Limb (tissue), 2 donors: ENCODE results near the gene ZNF214.
A peak's percentile ranks its signal among the peaks of the same experiment; 100 is the strongest.

ENCODE experiments used
- DNase-seq, 2 donors: peaks; one replicate each; pipeline ENCODE4 v3.0.0-alpha.2; 2016; ENCODE audit errors: extremely low spot score in 2 of 2

Gene ZNF214

DNA sequence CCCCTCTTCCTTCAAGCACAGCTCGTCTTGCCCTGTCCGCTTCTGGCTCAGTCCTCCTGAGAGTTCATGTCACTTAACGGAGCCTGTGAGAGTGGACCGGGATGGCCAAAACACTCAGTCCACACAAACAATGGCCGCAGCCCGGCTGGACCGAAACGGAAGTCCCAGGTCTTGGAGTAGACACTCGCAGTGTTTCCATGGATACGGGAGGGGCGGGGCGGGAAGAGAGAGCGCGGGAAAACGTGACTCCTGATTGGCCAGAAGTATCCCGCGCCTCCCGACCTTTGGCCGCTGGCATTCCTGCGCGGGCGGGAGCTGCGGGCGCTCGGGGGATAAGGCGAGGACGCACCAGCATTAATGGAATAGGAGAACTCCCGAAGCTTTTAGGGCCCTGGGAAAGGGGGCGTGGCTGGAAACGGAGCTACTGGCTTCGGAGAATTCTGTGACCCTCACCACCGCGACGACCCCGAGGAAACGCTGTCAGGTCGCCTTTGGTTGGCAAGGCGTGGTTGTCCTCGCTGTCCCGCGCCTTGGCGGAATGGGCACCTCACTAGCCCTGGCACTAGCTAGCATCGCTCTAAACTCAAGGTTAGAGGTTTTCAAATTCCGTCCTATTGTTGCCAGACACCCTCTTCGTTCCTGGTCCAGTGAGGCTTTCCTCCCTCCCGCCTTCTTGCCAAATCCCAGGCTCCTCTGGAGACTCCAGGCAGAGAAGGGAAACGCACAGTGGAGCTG is at the start of gene ZNF214, which contains the start of gene NLRP14:
Gene ZNF214 (minus strand): TSS at position 164 of the 735 bp plus-strand sequence. CDS start 17,511 bp downstream, outside the sequence.
Gene NLRP14 (plus strand): TSS at position 297 of the 735 bp plus-strand sequence. CDS start 18,108 bp downstream, outside the sequence.
- peak; percentile 95 to 96 for DNase-seq

DNA sequence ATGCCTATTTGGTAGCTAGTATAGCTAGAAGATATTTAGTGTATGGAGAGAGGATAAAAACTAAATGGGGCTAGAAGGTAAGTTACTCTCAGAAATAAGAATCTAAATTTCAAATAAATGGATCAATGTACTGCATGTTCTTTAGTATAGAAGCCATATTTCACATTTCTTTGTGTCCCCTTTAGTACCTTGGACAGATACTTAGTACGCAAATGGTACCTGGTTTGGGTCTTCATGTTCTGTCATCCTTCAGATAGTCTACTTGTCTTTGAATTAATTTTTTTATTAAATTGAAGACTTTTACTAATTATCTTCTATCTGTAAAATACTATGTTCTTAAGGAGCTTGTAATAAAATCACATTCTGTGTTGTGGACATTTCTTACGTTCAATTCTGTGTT is 42.4 kb upstream of the ZNF214 start:
- no peak for DNase-seq

DNA sequence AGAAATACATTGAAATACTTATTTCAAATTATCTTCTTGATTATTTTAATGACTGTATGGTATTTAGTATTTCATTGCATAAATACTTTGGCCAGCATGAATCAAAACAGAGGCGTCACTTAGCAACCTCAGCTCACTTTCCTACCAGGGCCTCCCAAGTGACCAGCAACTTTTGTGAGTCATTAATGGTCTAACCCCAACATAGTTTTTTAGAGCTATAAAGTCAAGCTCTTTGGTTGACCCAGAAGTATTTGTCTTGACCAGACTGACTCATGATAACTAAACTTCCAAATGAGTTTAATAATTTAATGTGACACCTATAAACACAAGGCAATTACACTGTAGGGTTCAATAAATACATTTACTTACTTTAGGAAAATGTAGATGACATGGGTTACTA is 40.7 kb upstream of the ZNF214 start:
- DNase-seq, result no peak

DNA sequence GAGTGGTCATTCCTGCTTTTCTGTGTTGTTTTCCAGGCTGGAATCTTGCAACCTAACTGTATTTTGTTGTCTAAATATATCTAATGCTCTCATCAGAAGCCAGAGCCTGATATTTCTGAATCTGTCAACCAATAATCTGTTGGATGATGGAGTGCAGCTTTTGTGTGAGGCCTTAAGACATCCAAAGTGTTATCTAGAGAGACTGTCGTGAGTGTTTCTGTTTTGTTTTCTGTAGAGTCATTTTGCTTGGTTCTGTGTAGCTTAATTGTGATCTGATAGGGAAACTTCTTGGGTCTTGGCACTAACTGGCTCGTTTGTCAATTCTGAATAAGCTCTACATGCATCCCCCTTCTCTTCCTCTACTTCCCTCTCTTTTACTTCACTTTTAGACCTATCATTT is 37.5 kb upstream of the ZNF214 start:
- DNase-seq, result no peak

DNA sequence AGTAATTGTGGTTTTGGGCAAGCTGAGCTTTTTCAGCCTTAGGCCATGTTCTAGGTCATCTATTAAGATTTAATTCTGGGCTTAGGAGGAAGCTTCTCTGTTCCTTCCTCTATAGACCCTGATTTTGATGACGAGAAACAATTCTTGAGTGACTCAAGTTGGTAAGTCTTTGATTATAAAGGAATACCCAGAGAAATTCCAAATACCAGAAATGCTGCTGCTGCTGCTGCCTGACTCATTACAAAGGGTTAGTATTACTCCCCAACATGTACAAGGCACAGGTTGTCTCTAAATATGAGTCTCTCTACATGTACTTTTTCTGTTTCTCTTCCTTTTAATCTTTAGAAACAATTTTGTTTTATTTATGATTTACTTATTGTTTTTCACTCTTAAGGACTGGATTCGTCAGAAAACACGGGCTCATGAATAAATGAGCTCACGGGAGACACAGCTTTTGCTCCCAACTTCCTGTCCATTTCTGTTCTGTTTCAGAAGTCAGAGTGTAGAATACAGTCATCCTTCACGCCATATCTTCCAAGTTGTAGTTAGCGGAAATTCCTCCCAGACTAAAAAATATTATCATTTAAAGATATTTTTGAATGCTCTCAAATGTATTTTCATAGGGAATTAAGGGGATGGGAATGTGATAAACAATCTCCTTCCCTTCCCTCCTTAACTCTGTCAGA is 36.8 kb upstream of the ZNF214 start:
- DNase-seq, result no peak

DNA sequence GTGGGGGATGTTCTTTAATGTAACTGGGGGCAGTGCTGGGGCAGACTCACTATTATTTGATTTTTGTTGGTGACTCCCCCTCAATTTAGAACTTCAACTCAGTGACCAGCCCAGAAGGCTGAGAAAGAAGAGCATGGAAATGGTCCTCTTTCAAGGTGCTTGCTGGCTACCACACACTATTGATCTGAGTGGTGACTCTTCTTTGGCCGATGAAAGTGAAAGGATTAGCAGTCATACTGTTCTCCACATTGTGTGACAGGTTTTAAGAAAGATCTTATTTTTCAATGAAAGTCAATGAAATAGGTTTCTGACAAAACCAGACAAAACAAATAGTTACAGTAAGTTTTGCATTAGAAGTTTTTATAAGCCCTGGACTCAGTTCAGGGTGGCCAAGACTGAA is 30.0 kb upstream of the ZNF214 start:
- DNase-seq, result no peak

DNA sequence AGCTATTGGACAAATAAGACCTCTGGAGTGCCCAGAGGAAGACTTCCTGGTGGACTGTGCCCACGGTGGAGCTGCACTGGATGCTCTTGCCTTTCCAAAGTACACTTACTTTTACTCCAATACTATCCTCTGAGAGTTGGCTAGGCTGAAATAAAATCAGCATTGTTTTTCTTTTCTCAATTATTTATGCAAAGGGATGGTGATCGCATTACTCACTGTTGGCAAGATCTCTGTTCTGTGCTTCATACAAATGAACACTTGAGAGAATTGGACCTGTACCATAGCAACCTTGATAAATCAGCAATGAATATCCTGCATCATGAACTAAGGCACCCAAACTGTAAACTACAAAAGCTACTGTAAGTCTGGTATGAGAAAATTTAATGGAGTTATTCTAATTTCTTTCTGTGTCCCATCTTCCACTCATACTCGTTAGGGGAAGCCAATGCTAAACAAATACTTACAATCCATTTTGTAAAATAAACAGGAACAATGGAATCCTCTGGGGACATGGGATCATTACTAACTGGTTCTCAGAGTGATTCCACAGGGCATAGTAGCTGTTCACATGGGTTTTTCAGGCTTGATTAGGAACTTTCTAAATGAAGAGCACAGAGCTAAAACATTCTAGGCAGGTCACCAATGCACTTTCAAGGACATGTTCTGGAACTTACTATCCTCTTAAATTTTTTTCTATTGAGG is 26.5 kb upstream of the ZNF214 start:
- DNase-seq, result no peak

DNA sequence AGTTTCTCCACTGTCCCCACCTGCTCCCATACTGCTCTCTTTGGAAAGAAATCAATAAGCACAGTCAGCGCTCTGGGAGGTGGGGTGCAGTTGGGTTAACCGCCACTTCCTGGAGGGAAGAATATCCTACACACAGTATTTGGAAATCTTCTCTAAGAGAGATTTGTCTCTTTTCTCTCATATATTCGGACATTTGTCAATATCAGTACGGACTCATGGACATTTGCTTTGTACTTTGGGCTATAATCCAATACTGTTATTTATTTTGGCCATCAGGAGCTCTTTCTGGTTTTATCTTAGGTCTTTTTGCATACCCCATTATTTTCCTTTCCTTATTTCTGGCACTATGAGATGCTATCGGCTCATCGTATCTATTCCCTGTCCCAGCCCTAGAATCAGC is 13.9 kb upstream of the ZNF214 start:
- no peak for DNase-seq

DNA sequence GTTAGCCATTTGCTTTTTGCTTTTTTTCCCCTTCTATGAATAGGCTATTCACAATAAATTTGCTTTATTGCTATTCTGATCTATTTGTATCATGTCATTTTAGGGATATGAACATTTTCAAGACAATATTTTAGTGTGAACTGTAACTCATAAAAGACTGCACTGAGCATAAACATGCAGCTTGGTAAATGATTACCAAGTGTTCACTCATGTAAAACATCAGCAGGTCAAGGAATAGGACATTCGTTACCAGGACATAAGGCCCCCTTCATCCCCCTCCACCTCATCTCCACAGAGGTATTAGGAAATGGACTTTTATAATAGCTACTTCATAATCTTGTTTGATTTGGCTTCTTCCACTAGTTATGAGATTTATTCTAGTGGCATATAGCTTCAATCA is 12.5 kb upstream of the ZNF214 start:
- DNase-seq, result no peak

DNA sequence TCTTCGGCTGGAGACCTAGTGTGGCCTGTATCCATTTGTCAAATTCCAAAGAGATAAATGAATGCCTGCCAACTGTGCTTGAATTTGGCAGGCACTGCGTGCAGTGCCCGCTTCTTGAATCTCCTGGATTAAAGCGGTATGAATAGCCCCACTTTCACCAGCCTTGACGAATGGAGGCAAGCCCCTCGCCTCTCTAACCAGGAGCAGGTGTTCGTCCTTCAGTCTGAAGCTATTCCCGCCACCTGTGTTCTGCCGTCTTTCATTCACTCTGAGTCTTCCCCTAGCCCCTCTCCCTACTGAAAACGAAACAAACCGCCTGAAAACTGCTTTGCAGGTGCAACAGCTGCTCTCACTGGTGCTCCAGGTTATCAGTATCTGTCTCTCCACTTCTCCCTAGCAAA is 11.3 kb upstream of the ZNF214 start:
- DNase-seq, result no peak

DNA sequence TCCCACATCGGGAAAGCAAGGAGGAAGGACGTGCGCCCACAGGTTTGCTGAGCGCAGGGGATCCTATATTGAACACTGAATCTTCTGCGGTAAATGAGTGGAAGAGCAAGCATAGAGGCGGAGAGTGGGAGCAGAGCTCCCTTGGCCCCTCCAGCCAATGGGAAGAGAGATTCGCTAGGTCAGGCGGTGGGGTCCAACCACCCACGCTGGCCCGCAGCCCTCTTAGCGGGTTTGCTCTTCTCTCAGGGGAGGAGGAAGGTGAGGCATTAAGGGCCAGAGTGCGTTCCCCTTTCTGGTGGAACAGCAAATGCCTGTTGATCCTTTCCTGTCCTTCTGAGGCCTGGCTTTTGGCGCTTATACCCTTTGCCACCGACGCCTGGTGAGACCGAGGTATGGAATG is 10.7 kb upstream of the ZNF214 start:
- no peak for DNase-seq

DNA sequence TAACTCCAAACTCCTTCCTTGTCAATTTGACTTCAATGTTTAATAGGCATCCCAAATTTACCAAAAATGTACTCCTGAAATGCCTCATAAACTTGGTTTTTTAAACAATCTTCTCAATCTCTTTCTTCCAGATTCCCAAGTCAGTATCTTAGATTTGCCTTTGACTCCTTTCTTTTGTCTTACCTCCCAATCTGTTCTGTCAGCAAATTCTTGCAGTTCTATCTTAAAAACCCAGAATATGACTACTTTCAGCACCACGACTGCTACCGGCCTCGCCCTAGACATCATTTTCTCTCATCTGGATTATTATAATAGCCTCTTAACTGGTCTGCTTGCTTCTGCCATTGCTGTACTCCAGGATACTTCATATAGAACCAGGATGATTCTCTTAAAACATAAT is 8.0 kb upstream of the ZNF214 start:
- DNase-seq, result no peak

DNA sequence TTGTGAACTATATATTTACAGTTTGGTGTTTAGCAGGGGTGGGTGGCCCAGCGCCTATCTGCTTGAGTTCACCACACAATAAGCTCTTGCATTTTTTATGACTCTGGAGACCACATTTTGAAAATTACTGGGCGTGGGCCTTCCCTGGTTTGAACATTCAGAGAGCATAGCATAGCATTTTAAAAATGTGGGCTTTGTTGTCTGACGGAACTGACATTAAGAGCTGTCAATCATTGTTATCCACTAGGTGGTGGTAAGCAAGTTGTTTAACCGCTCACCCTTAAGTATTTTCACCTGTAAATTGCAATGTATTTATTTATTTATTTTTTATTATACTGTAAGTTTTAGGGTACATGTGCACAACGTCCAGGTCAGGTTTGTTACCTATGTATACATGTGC is 1.2 kb upstream of the ZNF214 start:
- DNase-seq, result no peak

DNA sequence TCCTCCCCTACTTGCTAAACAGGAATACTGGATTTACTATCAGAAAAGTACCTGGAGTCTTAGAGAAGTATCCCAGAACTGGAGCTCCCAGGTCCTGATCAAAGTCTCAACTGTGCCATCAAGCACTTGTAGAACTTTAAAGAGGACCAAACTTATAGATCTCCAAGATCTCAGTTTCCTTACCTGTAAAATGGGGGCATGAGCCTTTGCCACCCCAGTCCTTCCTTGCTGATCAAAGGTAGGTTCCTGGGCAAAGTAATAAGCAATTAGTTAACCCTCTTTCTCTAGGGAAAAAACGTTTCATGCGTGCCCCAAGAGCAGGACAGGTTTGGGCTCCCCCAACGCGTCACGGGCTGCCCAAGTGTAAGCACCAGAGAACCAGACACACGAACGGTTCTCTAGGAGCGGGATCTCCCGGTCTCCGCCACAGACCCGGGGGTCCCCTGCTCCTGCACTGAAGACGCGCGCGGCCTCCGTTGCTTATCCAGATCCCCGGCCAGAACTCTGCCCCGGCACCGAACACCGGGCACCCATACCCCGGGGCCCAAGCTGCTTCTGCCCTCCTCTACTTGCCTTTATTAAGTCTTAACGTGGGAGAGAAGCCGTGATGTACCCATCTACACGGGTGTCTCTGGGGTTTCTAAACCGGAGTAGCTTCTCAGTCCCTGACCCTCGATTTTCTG is 505 bp downstream of the ZNF214 start:
- no peak for DNase-seq

DNA sequence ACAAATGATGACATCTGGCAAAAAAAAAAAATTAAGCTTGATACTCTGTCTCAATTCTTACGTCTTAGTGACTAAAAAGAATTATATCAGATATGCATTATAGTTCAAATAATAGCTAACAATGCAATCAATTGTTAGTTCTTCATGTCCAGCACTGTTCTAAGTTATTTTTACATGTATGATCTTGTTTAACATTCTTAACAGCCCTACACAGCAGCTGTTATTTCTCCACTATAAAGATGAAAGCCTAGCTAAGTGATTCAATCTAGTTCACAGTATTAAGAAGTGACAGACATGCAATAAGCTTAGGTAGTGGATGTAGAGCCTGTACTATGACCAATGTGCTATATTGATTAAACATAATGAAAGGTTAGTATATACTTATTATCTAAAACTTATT is 4.1 kb downstream of the ZNF214 start:
- no peak for DNase-seq

DNA sequence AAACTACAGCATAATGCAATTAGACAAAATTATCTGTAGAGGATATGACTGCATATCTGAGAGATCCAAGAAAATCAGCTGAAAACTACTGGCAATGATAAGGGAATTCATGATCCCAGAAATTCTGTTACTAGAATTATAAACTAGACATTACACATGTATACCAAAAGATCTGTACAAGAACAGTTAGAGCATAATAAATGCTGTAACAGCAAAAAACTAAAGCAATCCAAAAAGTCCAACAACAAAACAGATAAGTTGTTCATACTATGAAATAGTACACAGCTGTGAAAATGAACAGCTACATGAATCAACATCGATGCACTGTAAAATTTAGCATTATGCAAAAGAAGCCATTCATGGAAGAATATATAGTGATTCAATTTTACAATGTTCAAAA is 6.0 kb downstream of the ZNF214 start:
- DNase-seq, result no peak

DNA sequence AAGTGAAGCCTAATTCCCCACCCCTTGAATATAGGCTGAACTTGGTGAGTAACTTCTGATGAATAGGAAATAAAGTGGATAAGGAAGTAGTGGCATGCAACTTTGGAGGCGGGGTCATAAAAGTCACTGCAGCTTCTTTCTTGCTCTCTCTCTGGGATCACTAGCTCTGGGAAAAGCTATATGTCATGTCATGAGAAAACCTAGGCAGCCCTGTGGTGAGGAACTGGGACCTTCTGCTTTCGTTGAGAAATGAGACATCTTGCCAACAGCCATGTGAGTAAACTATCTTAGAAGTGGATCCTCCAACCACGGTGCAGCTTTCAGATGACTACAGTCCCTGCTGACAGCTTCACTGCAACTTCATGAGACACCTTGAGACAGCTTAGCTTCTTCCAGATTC is 15.7 kb downstream of the ZNF214 start:
- no peak for DNase-seq

DNA sequence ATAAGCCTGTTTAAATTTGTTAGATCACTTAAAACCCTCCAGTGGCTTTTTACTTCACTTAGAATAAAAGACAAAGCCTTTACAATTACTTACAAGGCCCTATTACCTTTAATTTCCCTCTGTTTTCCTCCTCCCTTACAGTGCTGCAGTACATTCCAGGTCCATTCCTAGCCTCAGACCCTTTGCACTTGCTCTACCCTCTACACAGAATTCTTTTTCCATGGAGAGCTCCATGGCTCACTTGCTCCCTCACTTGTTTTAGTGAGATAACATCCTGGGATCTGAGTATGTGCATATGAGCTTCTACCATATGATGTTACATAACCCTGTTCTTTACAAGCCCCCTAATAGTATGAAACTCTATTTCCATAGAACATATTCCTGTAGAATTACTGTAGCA is 24.4 kb downstream of the ZNF214 start:
- no peak for DNase-seq

DNA sequence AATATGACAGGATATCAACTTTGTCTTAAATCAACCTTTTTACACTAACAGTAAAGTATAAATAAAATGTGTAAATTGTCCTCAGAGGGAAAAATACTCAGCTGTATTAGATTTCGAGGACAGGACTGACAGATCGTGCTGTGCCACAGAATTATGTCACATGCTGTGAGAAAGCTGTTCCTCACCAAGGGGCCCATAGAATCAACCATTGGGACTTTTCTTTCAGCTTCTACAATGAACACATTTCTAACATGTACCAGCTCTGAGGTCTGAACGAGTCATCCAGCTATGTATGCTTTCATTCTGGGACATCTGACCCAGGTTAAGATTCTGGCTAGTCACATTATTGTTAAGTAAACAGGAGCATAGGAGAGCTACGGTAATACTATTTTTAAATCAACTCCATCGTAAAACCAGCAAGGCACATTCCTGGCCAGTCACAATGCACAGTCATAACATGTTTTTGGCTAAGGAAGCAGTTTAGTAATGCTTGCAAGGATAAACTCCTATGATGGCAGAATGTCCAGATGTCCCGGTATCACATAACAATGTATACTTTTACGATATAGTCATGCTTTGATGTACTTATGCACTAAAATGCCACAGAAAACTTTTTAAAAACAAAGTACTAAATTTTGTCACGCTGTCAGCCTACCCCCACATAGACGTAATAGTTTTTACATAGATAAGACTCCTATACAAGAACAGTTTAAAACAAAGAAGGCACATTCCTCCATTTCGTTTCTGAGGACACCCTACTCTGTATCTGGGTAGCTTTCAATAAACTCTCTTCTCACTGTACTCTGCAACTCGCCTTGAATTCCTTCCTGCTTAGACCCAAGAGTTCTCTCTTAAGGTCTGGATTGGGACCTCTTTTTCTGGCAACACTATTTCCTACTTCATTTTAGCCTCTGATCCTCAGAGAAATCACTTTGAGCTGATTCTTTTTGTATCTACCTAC is 27.4 kb downstream of the ZNF214 start:
- DNase-seq, result peak in 1 of 2 donors; percentile 55

DNA sequence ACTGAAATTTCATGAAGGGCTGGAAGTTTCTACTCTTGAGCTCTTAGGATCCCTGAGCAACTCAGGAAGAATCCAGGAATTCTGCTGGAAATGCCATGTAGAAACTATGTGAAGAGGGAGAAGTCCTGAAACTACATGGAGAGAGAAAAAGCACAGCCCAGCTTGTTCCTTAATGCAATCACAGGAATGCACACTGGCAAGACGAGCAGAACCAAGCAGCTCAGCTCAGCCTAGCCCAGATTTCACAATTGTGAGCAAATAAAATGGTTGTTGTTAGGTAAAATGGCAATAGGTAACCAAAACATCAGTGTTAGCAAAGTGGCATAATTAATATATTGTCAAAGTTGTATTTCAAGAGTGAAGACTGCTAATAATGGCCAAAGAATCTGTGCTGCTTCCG is 28.1 kb downstream of the ZNF214 start:
- DNase-seq, result no peak

DNA sequence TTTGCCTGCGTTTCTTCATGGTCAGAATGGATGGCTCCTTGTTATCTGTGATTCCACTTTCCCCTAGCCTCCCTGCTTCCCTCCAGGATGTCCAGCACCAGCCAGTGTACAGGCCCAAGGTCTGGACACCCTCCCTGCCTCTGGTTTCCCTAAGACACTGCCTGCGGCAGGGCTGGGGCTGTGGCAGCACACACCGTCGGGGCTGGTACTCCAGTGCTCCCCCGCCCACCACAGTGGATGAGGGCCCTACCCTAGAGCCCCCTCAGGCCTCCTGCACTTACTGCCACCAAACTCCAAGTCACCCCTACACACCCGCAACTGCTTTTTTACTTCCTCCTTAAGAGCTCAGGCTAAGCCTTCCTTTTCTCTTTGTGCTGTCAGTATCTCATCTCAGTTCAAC is 28.9 kb downstream of the ZNF214 start:
- DNase-seq, result no peak
